GM12873 (cell line): Measurements from ENCODE around the gene SNIP1.

ENCODE experiments used
- CTCF ChIP-seq: IDR thresholded peaks from 2 replicates; pipeline ENCODE4 v1.5.1; 2012; ENCODE audit warnings: low read depth, mild to moderate bottlenecking, moderate library complexity, low read length, control low read depth; ENCODE audit not compliant: insufficient read depth; ENCODE audit errors: missing control alignments

SNIP1 gene

GRCh38 chr1:37519613-37520012 is 34.5 kb downstream of the SNIP1 start:
- no peak for TF ChIP-seq CTCF

GRCh38 chr1:37517569-37517968 is 36.5 kb downstream of the SNIP1 start:
- TF ChIP-seq CTCF = no peak

- no peak for TF ChIP-seq CTCF
These were observed 38.7 kb downstream of the SNIP1 start for GRCh38 chr1:37515185-37516034.

GRCh38 chr1:37514350-37515184 is 39.5 kb downstream of the SNIP1 start, which contains the start of gene MEAF6:
TSS of gene MEAF6 (minus strand) at chr1:37514766. CDS start at chr1:37514746, 20 bp downstream.
- peak; percentile 73 for TF ChIP-seq CTCF

- TF ChIP-seq CTCF = no peak
These were observed 40.2 kb downstream of the SNIP1 start for GRCh38 chr1:37513795-37514349.

- peak; percentile 47 for TF ChIP-seq CTCF
These were observed 44.9 kb downstream of the SNIP1 start for GRCh38 chr1:37509181-37509580.

- TF ChIP-seq CTCF = no peak
These were observed 47.4 kb downstream of the SNIP1 start for GRCh38 chr1:37506740-37507139.
